HEK293T (cell line): ENCODE data around the gene LINC01488.

ENCODE experiments used
- FOXA1 ChIP-seq: fragments of 450-650 bp; IDR thresholded peaks from 2 replicates; pipeline ENCODE4 v1.6.1; 2016; ENCODE audit warnings: mild to moderate bottlenecking
- FOXK2 ChIP-seq: fragments of 450-650 bp; IDR thresholded peaks from 2 replicates; pipeline ENCODE4 v1.6.1; 2016; ENCODE audit warnings: mild to moderate bottlenecking
- FOXM1 ChIP-seq: fragments of 450-650 bp; IDR thresholded peaks from 2 replicates; pipeline ENCODE4 v1.6.1; 2017; ENCODE audit warnings: mild to moderate bottlenecking, borderline replicate concordance
- LEF1 ChIP-seq: fragments of 450-650 bp; IDR thresholded peaks from 2 replicates; pipeline ENCODE4 v1.6.1; 2017; ENCODE audit warnings: mild to moderate bottlenecking, borderline replicate concordance
- NFRKB ChIP-seq: fragments of 450-650 bp; IDR thresholded peaks from 2 replicates; pipeline ENCODE4 v1.6.1; 2016; ENCODE audit warnings: mild to moderate bottlenecking, moderate library complexity
- SP1 ChIP-seq: fragments of 450-650 bp; IDR thresholded peaks from 2 replicates; pipeline ENCODE4 v1.6.1; 2017
- TARDBP ChIP-seq: fragments of 450-650 bp; IDR thresholded peaks from 2 replicates; pipeline ENCODE4 v1.6.1; 2016
- TF ChIP-seq, protein P1 (sequence below): fragments of 450-650 bp; IDR thresholded peaks from 2 replicates; pipeline ENCODE4 v1.6.1; 2016

DNA sequence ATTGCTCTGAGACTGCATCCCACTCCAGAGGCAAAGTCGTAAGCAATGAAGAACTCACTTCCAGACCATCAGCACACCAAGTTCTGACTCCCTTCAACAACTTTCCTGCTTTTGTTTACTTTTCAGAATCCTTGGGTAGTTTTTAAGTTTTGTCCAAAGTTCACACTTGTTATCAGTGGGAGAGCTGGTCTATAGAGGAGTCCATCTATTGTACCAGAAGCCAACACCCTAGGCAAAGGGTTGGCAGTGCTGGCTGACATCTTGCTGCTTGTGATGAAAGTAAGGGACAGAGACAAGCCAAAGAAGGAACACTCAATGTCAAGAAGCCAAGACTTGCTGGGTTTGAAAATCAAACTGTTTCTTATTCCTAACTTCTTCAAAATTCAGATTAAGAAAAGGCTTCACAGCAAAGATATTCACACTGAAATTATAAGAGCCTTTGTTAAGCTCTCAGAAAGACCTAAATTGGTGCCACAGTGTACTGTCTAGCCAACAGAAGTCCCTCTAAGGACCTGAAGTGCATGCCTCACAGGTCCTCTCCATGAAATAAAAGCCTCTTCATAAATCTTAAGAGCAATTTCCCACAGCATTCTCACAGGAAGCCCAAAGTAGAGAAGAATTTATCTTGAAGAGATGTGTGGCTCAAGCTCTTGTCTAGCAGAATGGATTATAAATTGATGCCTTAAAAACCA, 21.5 kb upstream of the LINC01488 start:
- TF ChIP-seq TARDBP (no peak), NFRKB (no peak), FOXA1 (no peak), FOXM1 (no peak), SP1 (no peak), LEF1 (no peak), FOXK2 (no peak)
- TF ChIP-seq, protein P1, sequence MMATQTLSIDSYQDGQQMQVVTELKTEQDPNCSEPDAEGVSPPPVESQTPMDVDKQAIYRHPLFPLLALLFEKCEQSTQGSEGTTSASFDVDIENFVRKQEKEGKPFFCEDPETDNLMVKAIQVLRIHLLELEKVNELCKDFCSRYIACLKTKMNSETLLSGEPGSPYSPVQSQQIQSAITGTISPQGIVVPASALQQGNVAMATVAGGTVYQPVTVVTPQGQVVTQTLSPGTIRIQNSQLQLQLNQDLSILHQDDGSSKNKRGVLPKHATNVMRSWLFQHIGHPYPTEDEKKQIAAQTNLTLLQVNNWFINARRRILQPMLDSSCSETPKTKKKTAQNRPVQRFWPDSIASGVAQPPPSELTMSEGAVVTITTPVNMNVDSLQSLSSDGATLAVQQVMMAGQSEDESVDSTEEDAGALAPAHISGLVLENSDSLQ: no peak
